DOHH2 (cell line): ENCODE measurements around the gene CDC26.

ENCODE experiments used
- CTCF ChIP-seq: fragments of 200-600 bp; sonication (generic); IDR thresholded peaks from one replicate; pipeline ENCODE4 v1.5.1; 2014; ENCODE audit warnings: antibody characterized with exemption, mild to moderate bottlenecking, low read depth, low read length; ENCODE audit not compliant: poor library complexity, severe bottlenecking
- EZH2phosphoT487 ChIP-seq: fragments of 200-600 bp; sonication (generic); IDR thresholded peaks from 2 replicates; pipeline ENCODE4 v1.6.1; 2017; ENCODE audit warnings: borderline replicate concordance, mild to moderate bottlenecking, antibody characterized with exemption, low read length, moderate library complexity, mixed read lengths

- no peak for TF ChIP-seq CTCF
- TF ChIP-seq EZH2phosphoT487, result no peak
These were observed at the start of gene CDC26, which contains the start of gene PRPF4 for GRCh38 chr9:113275157-113276131.
